ENCODE measurements around the gene PEMT.
A peak's percentile ranks its signal among the peaks of the same experiment; 100 is the strongest.

The PEMT gene

DNA sequence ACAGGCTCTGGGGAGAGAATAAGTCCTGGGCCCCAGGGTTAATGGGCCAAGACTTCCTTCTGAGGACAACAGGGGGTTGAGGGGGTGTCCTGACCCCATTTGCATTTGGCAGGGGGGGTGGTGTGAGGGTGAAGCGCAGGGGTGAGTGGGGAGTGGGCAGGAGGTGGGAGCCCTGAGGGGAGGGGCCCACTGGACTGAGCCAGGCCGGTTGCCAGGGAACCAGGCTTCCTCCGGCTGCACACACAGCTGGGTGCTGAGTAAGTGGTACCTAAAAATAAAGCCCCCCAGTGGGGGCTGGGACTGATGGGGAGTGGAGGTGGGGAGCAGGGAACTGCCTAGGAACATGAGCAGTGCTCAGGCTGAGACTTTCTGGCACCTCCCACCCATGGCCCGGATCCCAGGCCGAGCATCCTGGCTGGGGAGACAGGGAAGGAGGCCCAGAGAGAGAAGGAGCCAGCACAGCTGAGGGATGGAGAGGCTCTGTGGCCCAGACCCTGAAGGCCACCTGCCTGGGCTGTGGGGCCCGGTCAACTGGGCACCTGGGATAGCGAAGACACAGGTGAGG is 87.9 kb downstream of the PEMT start:
- DNase-seq (ENCODE audit: low read depth in 3 of 3) = no peak

GRCh38 chr17:17502741-17503565 is 88.6 kb downstream of the PEMT start:
- no peak for DNase-seq (ENCODE audit: low read depth in 3 of 3)

DNA sequence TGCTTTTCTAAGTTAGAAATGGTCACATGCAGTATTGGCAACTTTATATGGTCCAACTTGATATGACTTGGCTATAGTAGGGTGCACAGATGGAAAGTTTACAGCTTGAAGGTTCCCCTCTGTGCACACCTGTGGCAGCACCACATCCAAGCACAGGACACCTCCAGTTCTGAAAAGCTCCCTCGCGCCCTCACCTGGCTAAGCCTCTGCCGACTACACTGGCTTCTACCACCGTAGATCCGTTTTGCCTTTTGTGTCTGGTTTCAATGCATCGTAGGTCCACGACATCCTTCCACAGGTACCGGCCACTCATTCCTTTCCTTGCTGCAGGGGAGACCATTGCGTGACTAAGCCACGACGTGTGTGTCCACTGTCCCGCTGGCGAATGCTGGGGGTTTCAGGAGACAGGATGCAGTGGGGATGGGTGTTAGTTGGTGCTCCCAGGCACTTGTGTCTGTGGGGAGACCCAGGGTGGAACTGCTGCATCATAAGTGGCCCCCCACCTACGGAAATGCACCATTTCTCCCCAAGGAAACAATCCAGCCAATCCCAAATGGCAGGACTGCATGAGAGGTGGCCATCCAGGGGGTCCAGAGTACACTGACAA is 90.4 kb downstream of the PEMT start:
- DNase-seq (ENCODE audit: low read depth in 3 of 3) = no peak

GRCh38 chr17:17499402-17500145 is 91.9 kb downstream of the PEMT start:
- DNase-seq (ENCODE audit: low read depth in 3 of 3) = no peak

- no peak for DNase-seq (ENCODE audit: low read depth in 3 of 3)
Measured at GRCh38 chr17:17498606-17499301, 92.8 kb downstream of the PEMT start.

DNA sequence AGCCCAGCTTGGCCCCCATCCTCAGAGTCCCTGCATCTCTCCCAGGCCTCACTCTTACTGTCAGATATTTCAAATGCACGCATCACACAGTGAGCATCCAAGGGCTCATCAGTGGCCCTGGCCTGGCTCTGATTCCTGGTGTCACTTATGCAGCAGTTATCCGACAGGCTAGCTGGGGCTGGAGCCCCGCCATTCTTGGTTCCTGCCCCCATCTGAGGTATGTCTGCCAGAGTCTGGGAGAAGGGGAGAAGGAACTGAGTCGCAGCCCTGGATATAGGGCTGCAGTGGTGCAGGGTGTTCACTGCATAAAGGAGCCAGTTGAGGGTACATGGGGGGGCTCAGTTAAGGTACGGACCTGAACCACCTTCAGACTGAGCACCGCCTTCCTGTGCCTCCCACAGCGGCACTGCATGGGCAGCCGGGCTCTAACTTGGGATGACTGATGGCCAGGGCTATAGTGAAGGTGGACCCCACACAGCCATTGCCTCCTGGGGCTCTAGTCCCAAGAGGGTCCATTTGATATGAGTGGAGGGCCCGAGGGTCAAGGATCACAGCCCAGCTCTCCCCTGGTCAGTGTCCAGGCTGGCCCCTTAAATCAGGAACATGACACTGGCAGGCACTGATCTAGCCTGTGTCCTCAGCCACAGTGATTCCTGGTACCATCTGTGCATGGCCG is 93.5 kb downstream of the PEMT start:
- DNase-seq (ENCODE audit: low read depth in 3 of 3) = no peak

- DNase-seq (ENCODE audit: low read depth in 3 of 3) = no peak
Measured at GRCh38 chr17:17497065-17497844, 94.3 kb downstream of the PEMT start.

DNA sequence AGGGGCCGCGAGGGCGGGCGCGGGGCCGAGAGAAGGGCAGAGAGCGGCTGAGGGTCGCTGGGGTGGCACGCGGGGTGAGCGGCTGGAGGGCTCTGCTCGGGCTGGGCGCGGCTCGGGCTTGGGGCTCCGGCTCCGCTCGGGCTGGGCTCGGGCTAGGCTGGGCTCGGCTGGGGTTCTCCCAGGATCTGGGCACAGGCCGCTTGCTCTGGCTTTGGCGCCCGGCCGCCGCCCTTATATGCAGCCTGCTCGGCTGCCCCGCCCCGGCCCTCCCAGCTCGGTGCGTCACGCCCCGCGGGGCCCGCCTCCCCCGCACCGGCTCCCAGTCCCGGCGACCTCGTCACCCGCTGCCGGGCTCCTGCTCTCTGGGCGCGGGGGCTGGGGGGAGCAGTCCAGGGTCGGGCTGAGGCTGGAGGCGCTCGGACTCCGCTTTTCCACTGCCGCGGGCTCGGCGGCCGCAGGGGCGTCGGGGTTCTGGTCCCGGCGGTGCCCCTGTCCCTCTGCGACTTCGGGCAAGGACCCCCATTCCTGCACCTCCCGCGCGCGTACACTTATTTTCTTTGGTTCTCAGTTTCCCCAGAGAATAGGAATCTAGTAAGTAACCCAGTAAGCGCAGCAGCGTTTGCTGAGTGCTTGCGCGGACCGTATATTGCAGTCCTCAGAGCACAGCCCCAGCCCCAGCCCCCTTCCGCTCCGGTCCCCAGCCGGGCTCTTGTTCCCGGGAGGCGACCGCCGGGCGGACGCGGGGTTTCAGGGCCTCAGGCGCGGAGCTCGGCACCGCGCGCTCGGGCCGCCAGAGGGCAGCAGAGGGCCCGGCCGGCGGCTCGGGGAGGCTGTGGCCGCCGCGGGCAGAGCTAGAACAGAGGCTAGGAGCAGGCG is 95.1 kb downstream of the PEMT start, which contains the start of gene RASD1:
Gene RASD1, minus strand, starts transcription at position 207 of the 876 bp plus-strand sequence. CDS start 214 bp downstream, outside the sequence.
- DNase-seq (ENCODE audit: low read depth in 3 of 3) = peak; percentile 53 to 78 (median 67)

DNA sequence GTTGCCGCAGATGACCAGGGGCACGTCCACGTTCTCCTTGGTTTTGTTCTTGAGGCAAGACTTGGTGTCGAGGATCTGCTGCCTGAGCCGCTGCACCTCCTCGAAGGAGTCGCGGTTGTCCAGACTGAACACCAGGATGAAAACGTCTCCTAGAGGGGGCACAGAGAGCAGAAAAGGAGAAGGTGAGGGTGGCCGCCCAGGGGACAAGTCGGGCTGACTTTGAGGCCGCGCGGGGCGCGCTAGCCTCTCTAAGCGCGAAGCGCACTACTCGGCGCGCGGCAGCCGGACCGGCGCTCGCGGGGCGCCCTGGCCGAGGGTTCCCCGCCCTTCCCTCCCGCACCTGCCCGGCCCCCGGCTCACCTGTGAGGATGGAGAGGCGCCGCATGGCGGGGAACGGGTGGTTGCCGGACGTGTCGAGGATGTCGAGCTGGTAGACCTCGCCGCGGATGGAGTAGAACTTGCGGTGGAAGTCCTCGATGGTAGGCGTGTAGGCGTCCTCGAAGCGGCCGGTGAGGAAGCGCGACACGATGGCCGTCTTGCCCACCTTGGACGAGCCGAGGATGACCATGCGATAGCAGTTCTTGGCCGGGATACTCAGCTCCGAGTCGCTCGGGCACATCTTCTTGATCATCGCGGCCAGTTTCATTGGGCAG is 95.8 kb downstream of the PEMT start:
- DNase-seq (ENCODE audit: low read depth in 3 of 3) = no peak

- no peak for DNase-seq (ENCODE audit: low read depth in 3 of 3)
Measured at GRCh38 chr17:17494870-17495535, 96.5 kb downstream of the PEMT start.

DNA sequence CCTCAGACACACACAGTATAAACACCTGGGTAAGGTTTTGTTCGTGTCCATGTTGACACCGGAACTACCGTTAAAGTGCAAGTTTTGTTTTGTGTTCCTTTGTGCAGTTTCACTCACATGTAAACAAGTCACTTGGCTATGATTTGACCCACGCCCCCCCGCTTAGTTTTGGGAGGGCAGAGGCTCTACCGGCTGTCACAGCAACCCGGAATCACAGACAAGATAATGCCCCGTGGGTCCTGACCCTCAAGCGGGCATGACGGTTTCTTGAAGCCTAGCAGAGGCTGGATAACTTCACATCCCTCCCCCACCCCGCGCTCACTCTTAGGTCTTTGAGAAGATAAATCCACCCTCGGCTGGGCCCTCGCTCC is 97.0 kb downstream of the PEMT start:
- no peak for DNase-seq (ENCODE audit: low read depth in 3 of 3)

GRCh38 chr17:17493986-17494466 is 97.5 kb downstream of the PEMT start:
- no peak for DNase-seq (ENCODE audit: low read depth in 3 of 3)

GRCh38 chr17:17493249-17493985 is 98.1 kb downstream of the PEMT start:
- no peak for DNase-seq (ENCODE audit: low read depth in 3 of 3)

GRCh38 chr17:17492571-17492970 is 98.9 kb downstream of the PEMT start:
- DNase-seq (ENCODE audit: low read depth in 3 of 3) = no peak

- DNase-seq (ENCODE audit: low read depth in 3 of 3) = no peak
Measured at GRCh38 chr17:17492085-17492484, 99.4 kb downstream of the PEMT start.

- no peak for DNase-seq (ENCODE audit: low read depth in 3 of 3)
Measured at GRCh38 chr17:17491546-17491988, 99.9 kb downstream of the PEMT start.

GRCh38 chr17:17491031-17491471 is 100.5 kb downstream of the PEMT start:
- no peak for DNase-seq (ENCODE audit: low read depth in 3 of 3)

Data from stimulated activated CD4-positive, alpha-beta T cell treated with anti-CD3 and anti-CD28 coated beads, TNF-alpha, amount 100 ng/mL, for 24 hours (primary cell).